HepG2 (cell line): ENCODE results near the gene TASOR. TPM values are rescaled to one million over a fixed set of nuclear protein-coding genes. Genes with fewer than 3 reads are reported as not detected.

Experiments used
- ATF7 ChIP-seq, 2 experiments: fragments of 450-650 bp in 1 of 2; sonication (generic) in 1 of 2; formaldehyde crosslinking in 1 of 2; IDR thresholded peaks; 2 replicates each; pipeline versions ENCODE4 v1.4.0 to v1.6.1; 2016 to 2020; ENCODE audit warnings: antibody characterized with exemption in 1 of 2, mild to moderate bottlenecking in 1 of 2, missing genetic modification reagents in 1 of 2
- DPF2 ChIP-seq: sonication (generic); formaldehyde crosslinking; IDR thresholded peaks from 2 replicates; pipeline ENCODE4 v1.4.0; 2020; ENCODE audit warnings: mild to moderate bottlenecking, low read depth, missing genetic modification reagents, borderline replicate concordance
- MLLT10 ChIP-seq: sonication (generic); formaldehyde crosslinking; IDR thresholded peaks from 2 replicates; pipeline ENCODE4 v1.4.0; 2020; ENCODE audit warnings: missing genetic modification reagents
- RFXANK ChIP-seq: IDR thresholded peaks from 2 replicates; pipeline ENCODE4 v1.6.1; 2016
- ZNF724P ChIP-seq: sonication (generic); formaldehyde crosslinking; IDR thresholded peaks from 2 replicates; pipeline ENCODE4 v1.8.0; 2022; ENCODE audit warnings: missing genetic modification reagents, borderline replicate concordance
- ZNF768 ChIP-seq: sonication (generic); formaldehyde crosslinking; IDR thresholded peaks from 2 replicates; pipeline ENCODE4 v1.4.0; 2020; ENCODE audit warnings: missing genetic modification reagents
- ZNF777 ChIP-seq: sonication (generic); formaldehyde crosslinking; IDR thresholded peaks from 2 replicates; pipeline ENCODE4 v1.4.0; 2020; ENCODE audit warnings: missing genetic modification reagents
- ZNF841 ChIP-seq: sonication (generic); formaldehyde crosslinking; IDR thresholded peaks from 2 replicates; pipeline ENCODE4 v1.8.1; 2023; ENCODE audit warnings: missing genetic modification reagents, borderline replicate concordance
- ZSCAN20 ChIP-seq: sonication (generic); formaldehyde crosslinking; IDR thresholded peaks from 2 replicates; pipeline ENCODE4 v1.4.0; 2020; ENCODE audit warnings: missing genetic modification reagents, mild to moderate bottlenecking, borderline replicate concordance
- polyA plus RNA-seq, 8 experiments: library from polyadenylated mRNA; depleted of rRNA in 3 of 8; stranded (reverse) in 7 of 8; unstranded in 1 of 8; fragments of >200 nt; fragmentation: Illumina TruSeq in 4 of 8; extraction: Trizol in 4 of 8; gene quantifications; 2 replicates each; pipeline versions ENCODE4 v1.2.1 to v1.2.3, GENCODE V29; 2011 to 2016; ENCODE audit warnings: low read depth in 4 of 8, missing spikeins in 1 of 8, mixed read lengths in 1 of 8; ENCODE audit not compliant: insufficient read depth in 1 of 8
- total RNA-seq, 5 experiments: library from RNA; depleted of rRNA; stranded (reverse); fragments of >200 nt; fragmentation: Illumina TruSeq; extraction: Trizol; gene quantifications; 2 replicates each; pipeline ENCODE4 v1.2.3, GENCODE V29; 2016; ENCODE audit warnings: low read depth in 1 of 5
- TF ChIP-seq, protein P1 (sequence below): sonication (generic); formaldehyde crosslinking; IDR thresholded peaks from 2 replicates; pipeline ENCODE4 v1.9.0; 2021; ENCODE audit warnings: missing genetic modification reagents, mild to moderate bottlenecking, borderline replicate concordance
- TF ChIP-seq, protein P2 (sequence below): sonication (generic); formaldehyde crosslinking; IDR thresholded peaks from 2 replicates; pipeline ENCODE4 v1.8.0; 2023; ENCODE audit warnings: mild to moderate bottlenecking, missing genetic modification reagents
- TF ChIP-seq, protein P3 (sequence below): sonication (generic); formaldehyde crosslinking; IDR thresholded peaks from 2 replicates; pipeline ENCODE4 v1.4.0; 2020; ENCODE audit warnings: missing genetic modification reagents
- TF ChIP-seq, protein P4 (sequence below): IDR thresholded peaks from 2 replicates; pipeline ENCODE4 v1.6.1; 2016; ENCODE audit warnings: missing compliant biosample characterization, missing genetic modification reagents, borderline replicate concordance
- TF ChIP-seq, protein P5 (sequence below): sonication (generic); formaldehyde crosslinking; IDR thresholded peaks from 2 replicates; pipeline ENCODE4 v1.8.1; 2023; ENCODE audit warnings: mild to moderate bottlenecking, moderate library complexity, missing genetic modification reagents
- TF ChIP-seq, protein P6 (sequence below): sonication (generic); formaldehyde crosslinking; IDR thresholded peaks from 2 replicates; pipeline ENCODE4 v1.5.0; 2020; ENCODE audit warnings: missing genetic modification reagents, mild to moderate bottlenecking, borderline replicate concordance

Gene TASOR
- total and polyA plus RNA-seq, 2 of the 13 experiments (the other 11 are each of a cell fraction or from before 2014, with no cell fraction given), result 20.1 to 32.5 TPM

DNA sequence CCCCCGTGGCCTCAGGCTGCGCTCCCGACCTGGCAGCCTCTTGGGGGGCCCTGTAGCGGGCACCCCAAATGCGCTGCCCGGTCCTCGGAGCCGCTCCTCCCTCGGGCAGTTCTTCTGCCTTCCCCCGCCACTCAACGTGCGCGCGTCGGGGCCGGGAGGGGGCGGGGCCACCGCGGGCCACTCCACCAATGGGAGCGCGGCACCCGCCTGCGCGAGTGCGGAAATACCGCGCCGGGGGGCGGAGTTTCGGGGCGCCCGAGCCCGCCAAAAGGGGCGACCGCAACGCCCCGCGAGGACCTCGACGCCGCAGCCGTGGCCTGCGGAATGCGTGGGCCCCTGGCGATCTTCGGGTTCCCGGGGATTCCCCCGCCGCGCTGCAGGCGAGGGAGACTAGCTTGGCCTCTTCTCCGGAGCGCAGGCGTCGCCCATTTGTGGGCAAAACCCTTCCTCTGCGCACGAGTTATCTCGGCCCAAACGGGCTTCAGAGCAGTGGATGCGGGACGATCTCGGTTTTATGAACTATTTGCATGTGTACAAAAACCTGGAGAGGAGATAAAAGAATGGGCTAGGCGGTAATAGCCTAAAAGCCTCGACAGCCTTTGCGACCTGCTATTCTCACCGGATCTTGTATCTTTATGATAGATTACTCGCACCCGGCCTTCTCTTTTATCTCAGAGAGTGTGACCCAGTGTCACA is at the start of gene TASOR (continued):
- TF ChIP-seq, protein P1, sequence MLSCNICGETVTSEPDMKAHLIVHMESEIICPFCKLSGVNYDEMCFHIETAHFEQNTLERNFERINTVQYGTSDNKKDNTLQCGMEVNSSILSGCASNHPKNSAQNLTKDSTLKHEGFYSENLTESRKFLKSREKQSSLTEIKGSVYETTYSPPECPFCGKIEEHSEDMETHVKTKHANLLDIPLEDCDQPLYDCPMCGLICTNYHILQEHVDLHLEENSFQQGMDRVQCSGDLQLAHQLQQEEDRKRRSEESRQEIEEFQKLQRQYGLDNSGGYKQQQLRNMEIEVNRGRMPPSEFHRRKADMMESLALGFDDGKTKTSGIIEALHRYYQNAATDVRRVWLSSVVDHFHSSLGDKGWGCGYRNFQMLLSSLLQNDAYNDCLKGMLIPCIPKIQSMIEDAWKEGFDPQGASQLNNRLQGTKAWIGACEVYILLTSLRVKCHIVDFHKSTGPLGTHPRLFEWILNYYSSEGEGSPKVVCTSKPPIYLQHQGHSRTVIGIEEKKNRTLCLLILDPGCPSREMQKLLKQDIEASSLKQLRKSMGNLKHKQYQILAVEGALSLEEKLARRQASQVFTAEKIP (CRISPR knock-in tag), result 0 out of 2 replicates have a peak, but pooled peaks have one; percentile 52
- TF ChIP-seq ZNF777 (CRISPR knock-in tag) (peak; percentile 70), ZNF724P (CRISPR knock-in tag) (peak; percentile 98), ZNF768 (peak; percentile 50; the same call in 1 of the 2 replicates), ZNF841 (CRISPR knock-in tag) (no peak), RFXANK (CRISPR knock-in tag) (no peak), ZSCAN20 (CRISPR knock-in tag) (0 out of 2 replicates have a peak, but pooled peaks have one; percentile 76), ATF7 (IDR thresholded peaks at IDR 0.05) (no peak), ATF7 (CRISPR knock-in tag; IDR thresholded peaks at IDR 0.05) (peak; percentile 51; the same call in 1 of the 2 replicates), DPF2 (CRISPR knock-in tag) (no peak), MLLT10 (CRISPR knock-in tag) (no peak)
- TF ChIP-seq, protein P2, sequence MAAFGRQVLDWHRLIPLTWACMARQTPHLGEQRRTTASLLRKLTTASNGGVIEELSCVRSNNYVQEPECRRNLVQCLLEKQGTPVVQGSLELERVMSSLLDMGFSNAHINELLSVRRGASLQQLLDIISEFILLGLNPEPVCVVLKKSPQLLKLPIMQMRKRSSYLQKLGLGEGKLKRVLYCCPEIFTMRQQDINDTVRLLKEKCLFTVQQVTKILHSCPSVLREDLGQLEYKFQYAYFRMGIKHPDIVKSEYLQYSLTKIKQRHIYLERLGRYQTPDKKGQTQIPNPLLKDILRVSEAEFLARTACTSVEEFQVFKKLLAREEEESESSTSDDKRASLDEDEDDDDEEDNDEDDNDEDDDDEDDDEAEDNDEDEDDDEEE (CRISPR knock-in tag), result 0 out of 2 replicates have a peak, but pooled peaks have one; percentile 69
- TF ChIP-seq, protein P3, sequence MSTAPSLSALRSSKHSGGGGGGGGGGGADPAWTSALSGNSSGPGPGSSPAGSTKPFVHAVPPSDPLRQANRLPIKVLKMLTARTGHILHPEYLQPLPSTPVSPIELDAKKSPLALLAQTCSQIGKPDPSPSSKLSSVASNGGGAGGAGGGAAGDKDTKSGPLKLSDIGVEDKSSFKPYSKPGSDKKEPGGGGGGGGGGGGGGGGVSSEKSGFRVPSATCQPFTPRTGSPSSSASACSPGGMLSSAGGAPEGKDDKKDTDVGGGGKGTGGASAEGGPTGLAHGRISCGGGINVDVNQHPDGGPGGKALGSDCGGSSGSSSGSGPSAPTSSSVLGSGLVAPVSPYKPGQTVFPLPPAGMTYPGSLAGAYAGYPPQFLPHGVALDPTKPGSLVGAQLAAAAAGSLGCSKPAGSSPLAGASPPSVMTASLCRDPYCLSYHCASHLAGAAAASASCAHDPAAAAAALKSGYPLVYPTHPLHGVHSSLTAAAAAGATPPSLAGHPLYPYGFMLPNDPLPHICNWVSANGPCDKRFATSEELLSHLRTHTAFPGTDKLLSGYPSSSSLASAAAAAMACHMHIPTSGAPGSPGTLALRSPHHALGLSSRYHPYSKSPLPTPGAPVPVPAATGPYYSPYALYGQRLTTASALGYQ (CRISPR knock-in tag), result no peak
- TF ChIP-seq, protein P4, sequence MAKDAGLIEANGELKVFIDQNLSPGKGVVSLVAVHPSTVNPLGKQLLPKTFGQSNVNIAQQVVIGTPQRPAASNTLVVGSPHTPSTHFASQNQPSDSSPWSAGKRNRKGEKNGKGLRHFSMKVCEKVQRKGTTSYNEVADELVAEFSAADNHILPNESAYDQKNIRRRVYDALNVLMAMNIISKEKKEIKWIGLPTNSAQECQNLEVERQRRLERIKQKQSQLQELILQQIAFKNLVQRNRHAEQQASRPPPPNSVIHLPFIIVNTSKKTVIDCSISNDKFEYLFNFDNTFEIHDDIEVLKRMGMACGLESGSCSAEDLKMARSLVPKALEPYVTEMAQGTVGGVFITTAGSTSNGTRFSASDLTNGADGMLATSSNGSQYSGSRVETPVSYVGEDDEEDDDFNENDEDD (CRISPR knock-in tag), result peak; percentile 99
- TF ChIP-seq, protein P5, sequence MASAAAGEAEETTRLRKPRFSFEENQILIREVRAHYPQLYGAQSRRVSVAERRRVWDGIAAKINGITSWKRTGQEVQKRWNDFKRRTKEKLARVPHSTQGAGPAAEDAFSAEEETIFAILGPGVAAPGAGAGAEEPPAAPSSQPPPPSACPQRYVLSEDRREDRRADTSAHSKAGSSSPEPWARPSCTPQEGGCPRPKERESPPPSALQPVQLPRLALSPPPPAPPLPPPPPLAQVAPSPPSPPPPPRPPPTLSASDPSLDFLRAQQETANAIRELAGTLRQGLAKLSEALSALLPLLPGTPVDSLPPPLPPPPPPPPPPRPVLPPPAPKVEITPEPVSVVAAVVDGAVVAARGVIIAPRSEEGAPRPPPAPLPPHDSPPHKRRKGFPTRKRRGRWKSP, result peak; percentile 78; the same call in 1 of the 2 replicates
- TF ChIP-seq, protein P6, sequence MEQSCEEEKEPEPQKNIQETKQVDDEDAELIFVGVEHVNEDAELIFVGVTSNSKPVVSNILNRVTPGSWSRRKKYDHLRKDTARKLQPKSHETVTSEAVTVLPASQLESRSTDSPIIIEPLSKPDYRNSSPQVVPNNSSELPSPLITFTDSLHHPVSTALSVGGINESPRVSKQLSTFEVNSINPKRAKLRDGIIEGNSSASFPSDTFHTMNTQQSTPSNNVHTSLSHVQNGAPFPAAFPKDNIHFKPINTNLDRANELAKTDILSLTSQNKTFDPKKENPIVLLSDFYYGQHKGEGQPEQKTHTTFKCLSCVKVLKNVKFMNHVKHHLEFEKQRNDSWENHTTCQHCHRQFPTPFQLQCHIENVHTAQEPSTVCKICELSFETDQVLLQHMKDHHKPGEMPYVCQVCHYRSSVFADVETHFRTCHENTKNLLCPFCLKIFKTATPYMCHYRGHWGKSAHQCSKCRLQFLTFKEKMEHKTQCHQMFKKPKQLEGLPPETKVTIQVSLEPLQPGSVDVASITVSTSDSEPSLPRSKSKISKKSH (CRISPR knock-in tag), result peak; percentile 68
